ENCODE data around the gene ZNF669.
"Not testable (repeated sequence)": the region's sequence is repeated elsewhere in the genome, so short reads cannot be mapped to it uniquely, and the experiment has no call there.

Gene ZNF669
- 19.7 to 20.9 reads per million in 2 experiments for total RNA-seq

- peak; percentile 81 for DNase-seq (ENCODE audit: low read depth)
These were observed at the start of gene ZNF669 for GRCh38 chr1:247103859-247104591. Gene ZNF669 (minus strand): TSS chr1:247104356. CDS start chr1:247104199, 157 bp downstream.

- no peak for DNase-seq (ENCODE audit: low read depth)
These were observed 43.6 kb upstream of the ZNF669 start for GRCh38 chr1:247147781-247148180.

GRCh38 chr1:247147120-247147519 lies 43.0 kb upstream of the ZNF669 start:
- not testable (repeated sequence) for DNase-seq (ENCODE audit: low read depth)

GRCh38 chr1:247146671-247147070 lies 42.5 kb upstream of the ZNF669 start:
- no peak for DNase-seq (ENCODE audit: low read depth)

GRCh38 chr1:247145279-247145678 lies 41.1 kb upstream of the ZNF669 start:
- no peak for DNase-seq (ENCODE audit: low read depth)

GRCh38 chr1:247139557-247139956 lies 35.4 kb upstream of the ZNF669 start:
- not testable (repeated sequence) for DNase-seq (ENCODE audit: low read depth)

GRCh38 chr1:247131236-247131635 lies 27.1 kb upstream of the ZNF669 start:
- DNase-seq (ENCODE audit: low read depth): no peak

- not testable (repeated sequence) for DNase-seq (ENCODE audit: low read depth)
These were observed 23.5 kb upstream of the ZNF669 start for GRCh38 chr1:247127519-247128282.

GRCh38 chr1:247126601-247127000 lies 22.4 kb upstream of the ZNF669 start:
- not testable (repeated sequence) for DNase-seq (ENCODE audit: low read depth)

- not testable (repeated sequence) for DNase-seq (ENCODE audit: low read depth)
These were observed 22.0 kb upstream of the ZNF669 start for GRCh38 chr1:247126166-247126565.

- no peak for DNase-seq (ENCODE audit: low read depth)
These were observed 17.2 kb upstream of the ZNF669 start for GRCh38 chr1:247121382-247121781.

GRCh38 chr1:247120408-247120668 lies 16.2 kb upstream of the ZNF669 start:
- DNase-seq (ENCODE audit: low read depth): not testable (repeated sequence)

GRCh38 chr1:247119600-247120407 lies 15.6 kb upstream of the ZNF669 start:
- DNase-seq (ENCODE audit: low read depth): no peak

GRCh38 chr1:247118946-247119446 lies 14.8 kb upstream of the ZNF669 start:
- DNase-seq (ENCODE audit: low read depth): no peak

- DNase-seq (ENCODE audit: low read depth): no peak
These were observed 11.4 kb upstream of the ZNF669 start for GRCh38 chr1:247115545-247115944.

GRCh38 chr1:247115141-247115510 lies 11.0 kb upstream of the ZNF669 start:
- DNase-seq (ENCODE audit: low read depth): no peak

- DNase-seq (ENCODE audit: low read depth): no peak
These were observed 10.4 kb upstream of the ZNF669 start for GRCh38 chr1:247114351-247115140.

GRCh38 chr1:247113733-247114271 lies 9.6 kb upstream of the ZNF669 start:
- DNase-seq (ENCODE audit: low read depth): no peak

GRCh38 chr1:247113094-247113497 lies 8.9 kb upstream of the ZNF669 start:
- DNase-seq (ENCODE audit: low read depth): no peak

GRCh38 chr1:247112479-247112781 lies 8.3 kb upstream of the ZNF669 start:
- no peak for DNase-seq (ENCODE audit: low read depth)

GRCh38 chr1:247111700-247112478 lies 7.7 kb upstream of the ZNF669 start:
- no peak for DNase-seq (ENCODE audit: low read depth)
